Measurements from ENCODE around the gene MAML1.

Gene MAML1

GRCh38 chr5:179815491-179816249 is 83.0 kb downstream of the MAML1 start:
- Histone ChIP-seq H2AFZ (ENCODE audit: low read depth, low read length) (no peak overlapping the region), H3K36me3 (ENCODE audit: insufficient read depth, low read length) (peaks cover 29% of the 10 kb centered on the region), H3K9me3 (ENCODE audit: low read length) (peaks cover 5% of the 10 kb centered on the region), H3K27me3 (ENCODE audit: insufficient read depth, low read length) (no peaks in the 10 kb centered on the region), H3K4me3 (ENCODE audit: low read length) (no peak overlapping the region), H3K4me1 (ENCODE audit: insufficient read depth, low read length) (peaks cover 20% of the 10 kb centered on the region)

GRCh38 chr5:179816401-179816795 is 83.8 kb downstream of the MAML1 start:
- H3K9me3 ChIP-seq (ENCODE audit: low read length), result peaks cover 5% of the 10 kb centered on the region
- H3K4me3 ChIP-seq (ENCODE audit: low read length), result no peak overlapping the region

GRCh38 chr5:179816796-179817469 is 84.3 kb downstream of the MAML1 start:
- Histone ChIP-seq H3K4me3 (ENCODE audit: low read length) (no peak overlapping the region), H2AFZ (ENCODE audit: low read depth, low read length) (no peak overlapping the region), H3K9me3 (ENCODE audit: low read length) (peaks cover 5% of the 10 kb centered on the region), H3K4me1 (ENCODE audit: insufficient read depth, low read length) (peaks cover 23% of the 10 kb centered on the region), H3K36me3 (ENCODE audit: insufficient read depth, low read length) (peaks cover 29% of the 10 kb centered on the region), H3K27me3 (ENCODE audit: insufficient read depth, low read length) (no peaks in the 10 kb centered on the region)

More at GRCh38 chr5:179816401-179816795, 83.8 kb downstream of the MAML1 start:
- H3K36me3 ChIP-seq (ENCODE audit: insufficient read depth, low read length), result peaks cover 29% of the 10 kb centered on the region
- no peaks in the 10 kb centered on the region for H3K27me3 ChIP-seq (ENCODE audit: insufficient read depth, low read length)
- no peak overlapping the region for H2AFZ ChIP-seq (ENCODE audit: low read depth, low read length)
- H3K4me1 ChIP-seq (ENCODE audit: insufficient read depth, low read length), result peaks cover 20% of the 10 kb centered on the region

- Histone ChIP-seq H2AFZ (ENCODE audit: low read depth, low read length) (no peak overlapping the region), H3K9me3 (ENCODE audit: low read length) (peaks cover 5% of the 10 kb centered on the region), H3K4me3 (ENCODE audit: low read length) (no peak overlapping the region), H3K36me3 (ENCODE audit: insufficient read depth, low read length) (peaks cover 23% of the 10 kb centered on the region), H3K27me3 (ENCODE audit: insufficient read depth, low read length) (no peaks in the 10 kb centered on the region), H3K4me1 (ENCODE audit: insufficient read depth, low read length) (peaks cover 28% of the 10 kb centered on the region)
Observed at GRCh38 chr5:179817470-179817840, 84.8 kb downstream of the MAML1 start.

GRCh38 chr5:179817890-179818745 is 85.5 kb downstream of the MAML1 start:
- no peaks in the 10 kb centered on the region for H3K27me3 ChIP-seq (ENCODE audit: insufficient read depth, low read length)
- peaks cover 23% of the 10 kb centered on the region for H3K36me3 ChIP-seq (ENCODE audit: insufficient read depth, low read length)
- H3K4me3 ChIP-seq (ENCODE audit: low read length), result peak overlapping the region; percentile 41

GRCh38 chr5:179818746-179819295 is 86.2 kb downstream of the MAML1 start:
- Histone ChIP-seq H3K4me1 (ENCODE audit: insufficient read depth, low read length) (peaks cover 34% of the 10 kb centered on the region), H2AFZ (ENCODE audit: low read depth, low read length) (peak overlapping the region; percentile 12), H3K27me3 (ENCODE audit: insufficient read depth, low read length) (no peaks in the 10 kb centered on the region), H3K9me3 (ENCODE audit: low read length) (peaks cover 5% of the 10 kb centered on the region), H3K4me3 (ENCODE audit: low read length) (peak overlapping the region; percentile 41), H3K36me3 (ENCODE audit: insufficient read depth, low read length) (peaks cover 24% of the 10 kb centered on the region)

More at GRCh38 chr5:179817890-179818745, 85.5 kb downstream of the MAML1 start:
- Histone ChIP-seq H3K4me1 (ENCODE audit: insufficient read depth, low read length) (peaks cover 34% of the 10 kb centered on the region), H2AFZ (ENCODE audit: low read depth, low read length) (peak overlapping the region; percentile 12), H3K9me3 (ENCODE audit: low read length) (peaks cover 5% of the 10 kb centered on the region)

GRCh38 chr5:179819296-179820126 is 86.9 kb downstream of the MAML1 start:
- no peak overlapping the region for H3K4me3 ChIP-seq (ENCODE audit: low read length)

GRCh38 chr5:179820127-179820482 is 87.5 kb downstream of the MAML1 start:
- peaks cover 5% of the 10 kb centered on the region for H3K9me3 ChIP-seq (ENCODE audit: low read length)
- H3K4me3 ChIP-seq (ENCODE audit: low read length), result peak overlapping the region; percentile 57
- H2AFZ ChIP-seq (ENCODE audit: low read depth, low read length), result no peak overlapping the region
- H3K36me3 ChIP-seq (ENCODE audit: insufficient read depth, low read length), result peaks cover 31% of the 10 kb centered on the region
- H3K4me1 ChIP-seq (ENCODE audit: insufficient read depth, low read length), result peaks cover 34% of the 10 kb centered on the region
- H3K27me3 ChIP-seq (ENCODE audit: insufficient read depth, low read length), result no peaks in the 10 kb centered on the region

More at GRCh38 chr5:179819296-179820126, 86.9 kb downstream of the MAML1 start:
- Histone ChIP-seq H3K9me3 (ENCODE audit: low read length) (peaks cover 5% of the 10 kb centered on the region), H3K27me3 (ENCODE audit: insufficient read depth, low read length) (no peaks in the 10 kb centered on the region), H2AFZ (ENCODE audit: low read depth, low read length) (peak overlapping the region; percentile 12), H3K36me3 (ENCODE audit: insufficient read depth, low read length) (peaks cover 25% of the 10 kb centered on the region), H3K4me1 (ENCODE audit: insufficient read depth, low read length) (peaks cover 34% of the 10 kb centered on the region)

- Histone ChIP-seq H3K27me3 (ENCODE audit: insufficient read depth, low read length) (no peaks in the 10 kb centered on the region), H3K4me3 (ENCODE audit: low read length) (peak within 1 kb of the TSS; percentile 57), H3K9me3 (ENCODE audit: low read length) (peaks cover 3% of the 10 kb centered on the region), H3K36me3 (ENCODE audit: insufficient read depth, low read length) (peaks cover 31% of the 10 kb centered on the region), H3K4me1 (ENCODE audit: insufficient read depth, low read length) (peaks cover 34% of the 10 kb centered on the region), H2AFZ (ENCODE audit: low read depth, low read length) (no peak within 1 kb of the TSS)
Observed at GRCh38 chr5:179820483-179821297, 88.1 kb downstream of the MAML1 start, which contains the start of gene SQSTM1. Gene SQSTM1 (plus strand): TSS chr5:179820905. CDS start chr5:179820937, 32 bp downstream.

- no peak overlapping the region for H2AFZ ChIP-seq (ENCODE audit: low read depth, low read length)
- H3K4me1 ChIP-seq (ENCODE audit: insufficient read depth, low read length), result peaks cover 34% of the 10 kb centered on the region
- H3K36me3 ChIP-seq (ENCODE audit: insufficient read depth, low read length), result peaks cover 33% of the 10 kb centered on the region
- no peaks in the 10 kb centered on the region for H3K9me3 ChIP-seq (ENCODE audit: low read length)
- H3K4me3 ChIP-seq (ENCODE audit: low read length), result peak overlapping the region; percentile 57
- H3K27me3 ChIP-seq (ENCODE audit: insufficient read depth, low read length), result no peaks in the 10 kb centered on the region
Observed at GRCh38 chr5:179821298-179822058, 88.9 kb downstream of the MAML1 start.

- Histone ChIP-seq H3K36me3 (ENCODE audit: insufficient read depth, low read length) (peaks cover 38% of the 10 kb centered on the region), H3K4me1 (ENCODE audit: insufficient read depth, low read length) (peaks cover 34% of the 10 kb centered on the region), H3K4me3 (ENCODE audit: low read length) (peak overlapping the region; percentile 57), H2AFZ (ENCODE audit: low read depth, low read length) (no peak overlapping the region), H3K9me3 (ENCODE audit: low read length) (no peaks in the 10 kb centered on the region), H3K27me3 (ENCODE audit: insufficient read depth, low read length) (no peaks in the 10 kb centered on the region)
Observed at GRCh38 chr5:179822059-179822432, 89.4 kb downstream of the MAML1 start.
